Kidney (tissue), 14 donors: ENCODE measurements around the gene USH1C. TPM values are rescaled to one million over a fixed set of nuclear protein-coding genes. Genes with fewer than 3 reads are reported as not detected.

Experiments used
- DNase-seq, 5 donors: peaks; one replicate each; pipeline ENCODE4 v3.0.0-alpha.2; 2013 to 2020
- FAIRE-seq: peaks from 2 replicates; lab custom pipeline; 2012; peaks lifted over from hg19 to GRCh38; lab: Jason Lieb, UNC
- H3K27ac ChIP-seq, 2 donors: one replicate each; pipeline ENCODE4 v1.7.0; 2013; ENCODE audit warnings: low read depth in 2 of 2, low read length in 2 of 2, inconsistent platforms in 1 of 2
- H3K27me3 ChIP-seq: one replicate; pipeline ENCODE4 v1.7.1; 2013; ENCODE audit warnings: low read length, inconsistent platforms; ENCODE audit not compliant: control insufficient read depth, insufficient read depth
- H3K36me3 ChIP-seq, 3 donors: one replicate each; pipeline versions ENCODE4 v1.7.0 to v1.7.1; 2013; ENCODE audit warnings: low read length in 3 of 3, control low read depth in 1 of 3, inconsistent platforms in 1 of 3; ENCODE audit not compliant: insufficient read depth in 3 of 3, control insufficient read depth in 2 of 3
- H3K4me1 ChIP-seq, 3 donors: one replicate each; pipeline versions ENCODE4 v1.7.0 to v1.7.1; 2013; ENCODE audit warnings: low read length in 3 of 3, inconsistent platforms in 1 of 3, low read depth in 1 of 3; ENCODE audit not compliant: control insufficient read depth in 2 of 3, insufficient read depth in 2 of 3
- H3K4me3 ChIP-seq, 3 donors: one replicate each; pipeline versions ENCODE4 v1.7.0 to v1.8.1; 2013; ENCODE audit warnings: low read length in 3 of 3, control low read depth in 1 of 3, inconsistent platforms in 1 of 3
- H3K9ac ChIP-seq, 3 donors: one replicate each; pipeline versions ENCODE4 v1.7.0 to v1.7.1; 2013; ENCODE audit warnings: low read length in 3 of 3, control low read depth in 1 of 3, inconsistent platforms in 1 of 3
- H3K9me3 ChIP-seq, 3 donors: one replicate each; pipeline versions ENCODE4 v1.7.0 to v1.7.1; 2013; ENCODE audit warnings: low read length in 3 of 3, control low read depth in 1 of 3, inconsistent platforms in 1 of 3; ENCODE audit not compliant: control insufficient read depth in 2 of 3, insufficient read depth in 1 of 3
- intact Hi-C: fragments of 100-400 bp; cut with DNase I; formaldehyde crosslinking; loops from one replicate; pipeline ENCODE4 v1.11.1; 2022
- polyA plus RNA-seq: library from polyadenylated mRNA; stranded (reverse); fragments of 350-450 nt; fragmentation: Illumina TruSeq; extraction: RNeasy Lipid Tissue Mini Kit (QIAGEN cat#74804); gene quantifications from one replicate; pipeline ENCODE4 v1.2.3, GENCODE V29; 2014; ENCODE audit warnings: low read depth, low replicate concordance; ENCODE audit not compliant: insufficient read depth
- total RNA-seq: library from RNA; stranded (reverse); fragmentation: NEBNext Ultra II Directional; extraction: Animal tissue kit (Norgen Biotek cat#: 25700); gene quantifications from one replicate; pipeline ENCODE4 v1.2.1, GENCODE V29; 2021
- TF ChIP-seq, protein P1 (sequence below): IDR thresholded peaks from 3 replicates; pipeline ENCODE4 v1.5.1; 2012; ENCODE audit warnings: mild to moderate bottlenecking, moderate library complexity, borderline replicate concordance; ENCODE audit not compliant: insufficient read depth; ENCODE audit errors: extremely low read depth
- donor health status: control.
- donor health status: control.
- donor health status: control.
- donor health status: control.
- donor health status: control.
- donor health status: DM: yes; HTN: yes; CAD: no.
- donor health status: Normal renal cell carcinoma (clear cell type).

USH1C gene
- total and polyA plus RNA-seq, 2 donors from 2014 or later, result 38.6 to 107 TPM

DNA sequence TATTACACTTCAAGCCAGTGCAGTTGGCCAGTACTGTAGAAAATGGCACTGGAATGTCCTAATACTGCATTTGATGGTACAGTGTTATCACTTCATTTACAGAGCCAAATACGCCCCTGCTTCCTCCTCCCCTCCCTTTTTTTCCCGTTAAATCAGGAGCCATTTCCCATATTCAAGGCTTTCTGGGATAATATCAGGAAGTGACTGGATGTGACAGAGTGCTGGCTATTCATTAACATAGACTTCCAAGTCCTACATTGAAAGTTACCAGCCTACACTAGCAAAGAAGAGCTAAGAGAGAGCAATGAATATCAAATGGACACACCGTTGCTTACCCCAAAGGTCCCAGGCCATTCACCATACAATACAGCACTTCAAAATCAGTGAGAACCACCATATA lies 35.4 kb downstream of the USH1C start:
- peaks cover 0 to 9% (median 0%) of the 10 kb centered on the region in 3 donors for H3K4me1 ChIP-seq
- DNase-seq, result no peak
- H3K9ac ChIP-seq, result no peak overlapping the region
- H3K9me3 ChIP-seq, result no peaks in the 10 kb centered on the region
- no peak for FAIRE-seq
- intact Hi-C loops, result no loop called here
- H3K27me3 ChIP-seq, result no peaks in the 10 kb centered on the region
- H3K4me3 ChIP-seq, result no peak overlapping the region
- H3K27ac ChIP-seq, result no peak overlapping the region
- TF ChIP-seq, protein P1, sequence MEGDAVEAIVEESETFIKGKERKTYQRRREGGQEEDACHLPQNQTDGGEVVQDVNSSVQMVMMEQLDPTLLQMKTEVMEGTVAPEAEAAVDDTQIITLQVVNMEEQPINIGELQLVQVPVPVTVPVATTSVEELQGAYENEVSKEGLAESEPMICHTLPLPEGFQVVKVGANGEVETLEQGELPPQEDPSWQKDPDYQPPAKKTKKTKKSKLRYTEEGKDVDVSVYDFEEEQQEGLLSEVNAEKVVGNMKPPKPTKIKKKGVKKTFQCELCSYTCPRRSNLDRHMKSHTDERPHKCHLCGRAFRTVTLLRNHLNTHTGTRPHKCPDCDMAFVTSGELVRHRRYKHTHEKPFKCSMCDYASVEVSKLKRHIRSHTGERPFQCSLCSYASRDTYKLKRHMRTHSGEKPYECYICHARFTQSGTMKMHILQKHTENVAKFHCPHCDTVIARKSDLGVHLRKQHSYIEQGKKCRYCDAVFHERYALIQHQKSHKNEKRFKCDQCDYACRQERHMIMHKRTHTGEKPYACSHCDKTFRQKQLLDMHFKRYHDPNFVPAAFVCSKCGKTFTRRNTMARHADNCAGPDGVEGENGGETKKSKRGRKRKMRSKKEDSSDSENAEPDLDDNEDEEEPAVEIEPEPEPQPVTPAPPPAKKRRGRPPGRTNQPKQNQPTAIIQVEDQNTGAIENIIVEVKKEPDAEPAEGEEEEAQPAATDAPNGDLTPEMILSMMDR, result no peak
- no peaks in the 10 kb centered on the region for H3K36me3 ChIP-seq

DNA sequence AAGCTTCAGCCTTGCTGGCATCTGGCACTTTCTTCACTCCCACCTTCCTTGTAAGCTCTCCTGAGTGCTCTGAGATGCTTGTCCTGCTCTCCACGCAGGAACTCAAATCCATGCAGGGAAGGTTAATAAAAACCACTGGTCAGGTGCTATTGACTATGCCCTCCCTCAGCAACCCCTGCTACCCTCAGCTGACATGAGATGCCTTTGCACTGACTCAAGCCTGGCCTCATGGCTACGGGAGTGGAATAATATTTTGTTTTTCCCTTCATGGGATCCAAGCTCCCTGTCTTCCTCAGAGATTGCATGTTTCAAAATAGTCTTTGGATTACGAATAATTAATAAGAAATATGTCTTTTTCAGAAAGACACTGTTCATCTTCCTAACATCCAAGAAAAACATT lies 35.9 kb downstream of the USH1C start:
- Histone ChIP-seq H3K27me3 (no peaks in the 10 kb centered on the region), H3K36me3 (no peaks in the 10 kb centered on the region), H3K4me1 (peaks cover 0 to 9% (median 0%) of the 10 kb centered on the region in 3 donors), H3K4me3 (no peak overlapping the region), H3K9ac (no peak overlapping the region), H3K27ac (no peak overlapping the region), H3K9me3 (no peaks in the 10 kb centered on the region)
- TF ChIP-seq, protein P1, result no peak
- FAIRE-seq (no peak), DNase-seq (peak in 1 of 5 donors; percentile 68)
- intact Hi-C loops, result no loop called here

DNA sequence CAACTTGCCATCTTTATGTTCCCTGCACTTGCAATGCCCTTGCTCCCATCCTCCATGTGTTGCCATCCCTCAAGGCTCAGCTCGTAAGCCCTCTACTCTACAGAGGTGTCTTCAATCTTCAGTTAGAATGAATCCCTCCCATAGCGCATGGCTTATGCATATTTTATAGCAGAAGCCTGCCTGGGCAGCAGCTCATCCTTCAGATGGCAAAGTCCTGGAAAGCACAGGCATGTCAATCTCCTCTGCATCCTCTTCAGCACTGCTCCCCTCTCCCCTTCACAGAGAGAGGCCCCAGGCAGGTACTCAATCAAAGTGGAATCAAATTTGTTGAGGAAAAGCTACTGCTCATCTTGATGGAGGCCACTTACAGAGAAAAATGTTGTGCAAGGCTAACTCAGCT lies 36.4 kb downstream of the USH1C start:
- FAIRE-seq (no peak), DNase-seq (peak in 1 of 5 donors; percentile 15)
- H3K9me3 ChIP-seq, result no peaks in the 10 kb centered on the region
- H3K27me3 ChIP-seq, result no peaks in the 10 kb centered on the region
- H3K9ac ChIP-seq, result no peak overlapping the region
- H3K4me1 ChIP-seq, result peaks cover 0 to 9% (median 0%) of the 10 kb centered on the region in 3 donors
- H3K4me3 ChIP-seq, result no peak overlapping the region
- intact Hi-C loops, result no loop called here
- no peak overlapping the region for H3K27ac ChIP-seq
- TF ChIP-seq, protein P1, result no peak
- H3K36me3 ChIP-seq, result no peaks in the 10 kb centered on the region

DNA sequence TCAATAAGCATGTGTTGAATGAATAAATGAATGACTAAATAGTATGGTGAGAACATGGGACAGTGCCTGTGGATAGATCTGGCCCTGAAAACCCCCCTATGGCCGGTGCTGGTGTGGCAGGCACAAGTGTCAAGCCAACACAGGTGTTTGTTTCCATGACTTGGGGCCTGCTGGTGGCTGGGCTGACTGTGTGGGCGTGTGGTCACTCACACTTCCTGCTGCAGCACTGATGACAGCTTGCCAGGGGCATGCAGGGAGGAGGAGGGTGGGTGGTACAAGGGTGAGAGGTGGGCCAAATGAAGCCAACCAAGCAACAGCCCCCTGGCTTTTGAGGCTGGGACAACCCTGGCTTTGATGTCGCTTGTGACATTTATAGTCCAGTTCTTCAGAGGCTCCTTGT lies 37.3 kb downstream of the USH1C start:
- H3K27me3 ChIP-seq, result no peaks in the 10 kb centered on the region
- H3K4me3 ChIP-seq, result no peak overlapping the region
- H3K36me3 ChIP-seq, result no peaks in the 10 kb centered on the region
- no peak overlapping the region for H3K27ac ChIP-seq
- H3K9me3 ChIP-seq, result no peaks in the 10 kb centered on the region
- no peak overlapping the region for H3K9ac ChIP-seq
- intact Hi-C loops, result no loop called here
- peaks cover 0 to 9% (median 0%) of the 10 kb centered on the region in 3 donors for H3K4me1 ChIP-seq
- no peak for FAIRE-seq
- TF ChIP-seq, protein P1, result no peak
- DNase-seq, result peak in 1 of 5 donors; percentile 74
